22Rv1 (cell line): ENCODE results near the gene DKKL1.

Experiments
- H3K27ac ChIP-seq: fragments of 450-650 bp; 2 replicates; pipeline ENCODE4 v1.5.1; 2017
- CTCF ChIP-seq: fragments of 450-650 bp; IDR thresholded peaks from 2 replicates; pipeline ENCODE4 v1.5.1; 2017; ENCODE audit warnings: mild to moderate bottlenecking
- ZFX ChIP-seq: fragments of 450-650 bp; IDR thresholded peaks from 2 replicates; pipeline ENCODE4 v1.6.1; 2017; ENCODE audit warnings: antibody characterized with exemption, borderline replicate concordance

The DKKL1 gene

GRCh38 chr19:49396738-49397505 is 33.2 kb downstream of the DKKL1 start:
- H3K27ac ChIP-seq = no peak overlapping the region

GRCh38 chr19:49398001-49398615 is 34.4 kb downstream of the DKKL1 start:
- TF ChIP-seq ZFX (no peak), CTCF (no peak)
- H3K27ac ChIP-seq = no peak overlapping the region

More at GRCh38 chr19:49396738-49397505, 33.2 kb downstream of the DKKL1 start:
- TF ChIP-seq CTCF = no peak

- TF ChIP-seq ZFX = no peak
- no peak for TF ChIP-seq CTCF
- no peak overlapping the region for H3K27ac ChIP-seq
These were observed 35.3 kb downstream of the DKKL1 start for GRCh38 chr19:49398931-49399330.

GRCh38 chr19:49400029-49400428 is 36.4 kb downstream of the DKKL1 start:
- no peak for TF ChIP-seq CTCF
- no peak for TF ChIP-seq ZFX
- no peak overlapping the region for H3K27ac ChIP-seq

GRCh38 chr19:49403404-49404187 is 39.9 kb downstream of the DKKL1 start:
- TF ChIP-seq CTCF (no peak), ZFX (no peak)
- H3K27ac ChIP-seq = peak overlapping the region; percentile 64

- TF ChIP-seq ZFX (no peak), CTCF (no peak)
- no peak overlapping the region for H3K27ac ChIP-seq
These were observed 43.4 kb downstream of the DKKL1 start for GRCh38 chr19:49407079-49407478.
